IMR-90 (cell line): ENCODE measurements around the gene ADAMTS17. TPM values are rescaled to one million over a fixed set of nuclear protein-coding genes. Genes with fewer than 3 reads are reported as not detected.

Source experiments
- ATAC-seq: fragments of 200-7000 bp; cut with Tn5 transposase; 2 replicates; pipeline ENCODE4 v1.9.1; 2020; ENCODE audit warnings: low read depth, mild to moderate bottlenecking, moderate library complexity
- BruUV-seq: library from RNA; stranded (reverse); fragments of 400-500 nt; replicated peaks from 2 replicates; lab custom pipeline; 2021; lab: Mats Ljungman, UMichigan
- CTCF ChIA-PET: fragments of 300-600 bp; formaldehyde crosslinking; extraction: SDS; loops from one replicate; lab custom pipeline; 2021; ENCODE audit warnings: antibody characterized with exemption; lab: Yijun Ruan, JAX
- POLR2A ChIA-PET: fragments of 300-600 bp; sonication (Branson Sonifier 250); formaldehyde crosslinking; loops from one replicate; lab custom pipeline; 2022; ENCODE audit warnings: antibody characterized with exemption; ENCODE audit not compliant: unreplicated experiment; lab: Charles Lee
- DNase-seq: peaks from one replicate; pipeline ENCODE4 v3.0.0; 2013
- H2AFZ ChIP-seq: replicated peaks from 2 replicates; pipeline ENCODE3; 2013; ENCODE audit warnings: low read length, mild to moderate bottlenecking; ENCODE audit not compliant: poor library complexity
- H2AK5ac ChIP-seq: 2 replicates; pipeline ENCODE4 v1.6.1; 2013; ENCODE audit warnings: low read depth, low read length, inconsistent platforms
- H2AK9ac ChIP-seq: replicated peaks from 2 replicates; pipeline ENCODE3; 2013; ENCODE audit warnings: mild to moderate bottlenecking, low read depth, low read length, moderate library complexity; ENCODE audit not compliant: poor library complexity
- H2BK120ac ChIP-seq: 2 replicates; pipeline ENCODE4 v1.6.1; 2013; ENCODE audit warnings: low read depth, low read length, inconsistent platforms
- H2BK15ac ChIP-seq: 3 replicates; pipeline ENCODE4 v1.6.1; 2013; ENCODE audit warnings: low read depth, low read length, inconsistent platforms
- H2BK20ac ChIP-seq: 2 replicates; pipeline ENCODE4 v1.6.1; 2013; ENCODE audit warnings: low read depth, mild to moderate bottlenecking, inconsistent platforms, low read length, moderate library complexity
- H2BK5ac ChIP-seq: 2 replicates; pipeline ENCODE4 v1.6.1; 2013; ENCODE audit warnings: mild to moderate bottlenecking, low read depth, low read length, inconsistent platforms; ENCODE audit not compliant: poor library complexity, severe bottlenecking
- H3K14ac ChIP-seq: replicated peaks from 2 replicates; pipeline ENCODE4 v1.6.1; 2013; ENCODE audit warnings: low read depth, low read length, inconsistent platforms
- H3K18ac ChIP-seq: 2 replicates; pipeline ENCODE4 v1.6.1; 2013; ENCODE audit warnings: low read depth, low read length, control low read depth
- H3K23ac ChIP-seq: 2 replicates; pipeline ENCODE4 v1.6.1; 2013; ENCODE audit warnings: low read depth, low read length, inconsistent platforms
- H3K27ac ChIP-seq: 2 replicates; pipeline ENCODE4 v1.5.1; 2013; ENCODE audit warnings: mild to moderate bottlenecking, control low read depth, low read length; ENCODE audit not compliant: insufficient read depth
- H3K27me3 ChIP-seq: 2 replicates; pipeline ENCODE4 v1.6.1; 2013; ENCODE audit warnings: low read length; ENCODE audit not compliant: control insufficient read depth, insufficient read depth
- H3K36me3 ChIP-seq: 2 replicates; pipeline ENCODE4 v1.6.1; 2013; ENCODE audit warnings: low read length, mixed read lengths; ENCODE audit not compliant: control insufficient read depth, insufficient read depth
- H3K4ac ChIP-seq: 2 replicates; pipeline ENCODE4 v1.6.1; 2013; ENCODE audit warnings: low read depth, low read length, inconsistent platforms
- H3K4me1 ChIP-seq: 2 replicates; pipeline ENCODE4 v1.6.1; 2013; ENCODE audit warnings: low read length, mixed read lengths; ENCODE audit not compliant: control insufficient read depth, insufficient read depth
- H3K4me2 ChIP-seq: 2 replicates; pipeline ENCODE4 v1.6.1; 2013; ENCODE audit warnings: low read depth, mild to moderate bottlenecking, control low read depth, low read length, moderate library complexity
- H3K4me3 ChIP-seq: 2 replicates; pipeline ENCODE4 v1.5.1; 2013; ENCODE audit warnings: low read depth, mild to moderate bottlenecking, control low read depth, low read length, moderate library complexity; ENCODE audit not compliant: insufficient read depth
- H3K56ac ChIP-seq: 2 replicates; pipeline ENCODE4 v1.6.1; 2013; ENCODE audit warnings: low read length, inconsistent platforms; ENCODE audit not compliant: insufficient read depth; ENCODE audit errors: extremely low read depth
- H3K79me1 ChIP-seq, 2 experiments: 2 replicates each; pipeline ENCODE4 v1.6.1; 2013; ENCODE audit warnings: low read length in 2 of 2, inconsistent platforms in 1 of 2, low read depth in 1 of 2
- H3K9ac ChIP-seq: 2 replicates; pipeline ENCODE4 v1.6.1; 2013; ENCODE audit warnings: low read depth, low read length, control low read depth
- H3K9me1 ChIP-seq: 2 replicates; pipeline ENCODE4 v1.6.1; 2013; ENCODE audit warnings: low read length, inconsistent platforms; ENCODE audit not compliant: insufficient read depth
- H3K9me3 ChIP-seq: 2 replicates; pipeline ENCODE4 v1.6.1; 2013; ENCODE audit warnings: low read length; ENCODE audit not compliant: control insufficient read depth, insufficient read depth
- H4K20me1 ChIP-seq: 2 replicates; pipeline ENCODE4 v1.6.1; 2013; ENCODE audit warnings: low read length, inconsistent platforms; ENCODE audit not compliant: insufficient read depth
- H4K5ac ChIP-seq: 2 replicates; pipeline ENCODE4 v1.6.1; 2013; ENCODE audit warnings: mild to moderate bottlenecking, low read depth, low read length, control low read depth
- H4K8ac ChIP-seq, 2 experiments: 2 replicates each; pipeline ENCODE4 v1.6.1; 2013; ENCODE audit warnings: low read depth in 2 of 2, low read length in 2 of 2, control low read depth in 1 of 2, inconsistent platforms in 1 of 2
- H4K91ac ChIP-seq: 2 replicates; pipeline ENCODE4 v1.6.1; 2013; ENCODE audit warnings: low read depth, low read length, inconsistent platforms; ENCODE audit not compliant: insufficient read depth
- CEBPB ChIP-seq: IDR thresholded peaks from 2 replicates; pipeline ENCODE4 v1.6.1; 2012; ENCODE audit warnings: low read depth, low read length, improper control_type of control experiment
- MAFK ChIP-seq: IDR thresholded peaks from 2 replicates; pipeline ENCODE4 v1.6.1; 2012; ENCODE audit warnings: low read depth, low read length, improper control_type of control experiment
- RCOR1 ChIP-seq: IDR thresholded peaks from 2 replicates; pipeline ENCODE4 v1.6.1; 2012; ENCODE audit warnings: mild to moderate bottlenecking, low read length, improper control_type of control experiment; ENCODE audit not compliant: insufficient replicate concordance
- WGBS, 2 experiments: methylation state at CpG; one replicate each; pipeline versions ENCODE4 v1.1.5 to v1.1.7; 2013; ENCODE audit warnings: missing lambda C conversion rate in 2 of 2; ENCODE audit not compliant: insufficient read length in 1 of 2; ENCODE audit errors: extremely low coverage in 2 of 2; 5-methylcytosine and 5-hydroxymethylcytosine counted together
- dilution Hi-C: fragments of 300-500 bp; cut with HindIII; formaldehyde crosslinking; loops from one replicate; pipeline ENCODE4 v1.14.3; 2018; ENCODE audit warnings: low sequenced_read_pairs; ENCODE audit not compliant: unreplicated experiment
- in situ Hi-C: fragments of 300-500 bp; cut with MboI; formaldehyde crosslinking; loops from 3 replicates; pipeline ENCODE4 v1.14.3; 2019; ENCODE audit warnings: low sequenced_read_pairs, inconsistent platforms, mixed read lengths
- intact Hi-C: fragments of 100-400 bp; cut with micrococcal nuclease; formaldehyde crosslinking; loops from 2 replicates; pipeline ENCODE4 v1.10.0; 2022
- polyA plus RNA-seq, 3 experiments: library from polyadenylated mRNA; depleted of rRNA; stranded (reverse); fragments of >200 nt; gene quantifications; 2 replicates each; pipeline ENCODE4 v1.2.3, GENCODE V29; 2012; ENCODE audit warnings: low replicate concordance in 1 of 3
- total RNA-seq: library from RNA; depleted of rRNA; stranded (reverse); fragments of >200 nt; gene quantifications from 2 replicates; pipeline ENCODE4 v1.2.3, GENCODE V29; 2012

ADAMTS17 gene
- total and polyA plus RNA-seq, 2 of the 4 experiments (the other 2 are of a cell fraction) = 0.03 TPM; not detected in 1

- no peaks in the 10 kb centered on the region for H4K20me1 ChIP-seq
- H3K23ac ChIP-seq = no peak overlapping the region
- no peak overlapping the region for H3K9ac ChIP-seq
- no peak overlapping the region for H2BK20ac ChIP-seq
- no peaks in the 10 kb centered on the region for H3K4me1 ChIP-seq
- no peak overlapping the region for H3K4me3 ChIP-seq
- BruUV-seq = no TSS peak
- H3K27ac ChIP-seq = no peak overlapping the region
- no peak overlapping the region for H2AK9ac ChIP-seq
- dilution Hi-C loops = no loop called here
- in situ Hi-C loops = loop anchor here (25.0 kb wide), 1 partner anchor 842 kb away; the partner anchor contains the start of gene LRRC28
- H3K4ac ChIP-seq = no peak overlapping the region
- ChIA-PET POLR2A (no interaction called here), CTCF (no interaction called here)
- H4K91ac ChIP-seq = no peak overlapping the region
- H2BK15ac ChIP-seq = no peak overlapping the region
- H3K9me1 ChIP-seq = no peaks in the 10 kb centered on the region
- H3K18ac ChIP-seq = no peak overlapping the region
- intact Hi-C loops = no loop called here
- no peak for ATAC-seq
- H4K8ac ChIP-seq = no peak overlapping the region
- no peak for DNase-seq
- no peaks in the 10 kb centered on the region for H3K36me3 ChIP-seq
- H3K56ac ChIP-seq = no peak overlapping the region
- no peak for TF ChIP-seq MAFK
- TF ChIP-seq CEBPB = no peak
- no peak for TF ChIP-seq RCOR1
- H2AK5ac ChIP-seq = no peak overlapping the region
- no peak overlapping the region for H2BK120ac ChIP-seq
- no peak overlapping the region for H4K5ac ChIP-seq
- no peaks in the 10 kb centered on the region for H3K79me1 ChIP-seq
- no peaks in the 10 kb centered on the region for H3K27me3 ChIP-seq
- WGBS, 2 experiments = 100% methylated on average over 4 of the region's 6 CpGs; no CpG with 5 or more reads in 1 of the 2 experiments
- H3K9me3 ChIP-seq = peaks cover 3% of the 10 kb centered on the region; the same call in 1 of the 2 replicates
- H3K14ac ChIP-seq = no peak overlapping the region
- H2AFZ ChIP-seq = no peak overlapping the region
- H3K4me2 ChIP-seq = no peak overlapping the region
- no peak overlapping the region for H2BK5ac ChIP-seq
Measured at GRCh38 chr15:100103828-100104227, 237.9 kb downstream of the ADAMTS17 start.
